ENCODE measurements around the gene APOM. TPM values are rescaled to one million over a fixed set of nuclear protein-coding genes. Genes with fewer than 3 reads are reported as not detected.

The APOM gene
- total RNA-seq, 1 experiment from 2014 or later, result 2.5 TPM

GRCh38 chr6:31680226-31681134 lies 24.8 kb downstream of the APOM start, which contains the start of gene LY6G5C:
Gene LY6G5C, minus strand, starts transcription at chr6:31681067. Its CDS starts 694 bp downstream, at chr6:31680373.
- peak; percentile 86 for DNase-seq (ENCODE audit: low spot score)
- no peaks in the 10 kb centered on the region for H3K27me3 ChIP-seq (replicated peaks; ENCODE audit: insufficient read depth, low read depth, low read length, poor library complexity)
- H3K4me3 ChIP-seq (ENCODE audit: low read depth, low read length, poor library complexity, severe bottlenecking), result peak within 1 kb of the TSS; percentile 53
- TSS peak; percentile 68 for BruUV-seq (replicated peaks)
- no peaks in the 10 kb centered on the region for H3K4me1 ChIP-seq (ENCODE audit: insufficient read depth, low read length, poor library complexity, severe bottlenecking)
- H3K27ac ChIP-seq (ENCODE audit: low read depth, low read length, poor library complexity, severe bottlenecking), result peak within 1 kb of the TSS; percentile 68
- H3K36me3 ChIP-seq (ENCODE audit: insufficient read depth, low read length, poor library complexity, severe bottlenecking), result no peaks in the 10 kb centered on the region
- ChIA-PET POLR2A (ENCODE audit: low non-redundant PET) (interaction anchor here (0.7 to 1.0 kb wide), 2 partner anchors 23 to 134 kb away, joined by 3 read pairs; partner anchors contain the start of genes ABHD16A and ATP6V1G2), CTCF (interaction anchor here (0.6 kb wide), 2 partner anchors 119 to 774 kb away, joined by 3 to 4 read pairs; no protein-coding TSS in a partner anchor)
- no peaks in the 10 kb centered on the region for H3K9me3 ChIP-seq (ENCODE audit: low read depth, low read length, poor library complexity, severe bottlenecking)
- TF ChIP-seq, protein P1, sequence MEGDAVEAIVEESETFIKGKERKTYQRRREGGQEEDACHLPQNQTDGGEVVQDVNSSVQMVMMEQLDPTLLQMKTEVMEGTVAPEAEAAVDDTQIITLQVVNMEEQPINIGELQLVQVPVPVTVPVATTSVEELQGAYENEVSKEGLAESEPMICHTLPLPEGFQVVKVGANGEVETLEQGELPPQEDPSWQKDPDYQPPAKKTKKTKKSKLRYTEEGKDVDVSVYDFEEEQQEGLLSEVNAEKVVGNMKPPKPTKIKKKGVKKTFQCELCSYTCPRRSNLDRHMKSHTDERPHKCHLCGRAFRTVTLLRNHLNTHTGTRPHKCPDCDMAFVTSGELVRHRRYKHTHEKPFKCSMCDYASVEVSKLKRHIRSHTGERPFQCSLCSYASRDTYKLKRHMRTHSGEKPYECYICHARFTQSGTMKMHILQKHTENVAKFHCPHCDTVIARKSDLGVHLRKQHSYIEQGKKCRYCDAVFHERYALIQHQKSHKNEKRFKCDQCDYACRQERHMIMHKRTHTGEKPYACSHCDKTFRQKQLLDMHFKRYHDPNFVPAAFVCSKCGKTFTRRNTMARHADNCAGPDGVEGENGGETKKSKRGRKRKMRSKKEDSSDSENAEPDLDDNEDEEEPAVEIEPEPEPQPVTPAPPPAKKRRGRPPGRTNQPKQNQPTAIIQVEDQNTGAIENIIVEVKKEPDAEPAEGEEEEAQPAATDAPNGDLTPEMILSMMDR (conservative IDR thresholded peaks at IDR 0.05; ENCODE audit: low read depth, low read length), result peak; percentile 70
- no peak for TF ChIP-seq EZH2 (IDR thresholded peaks at IDR 0.05; ENCODE audit: borderline replicate concordance, low read depth, low read length, poor library complexity, severe bottlenecking)
- intact Hi-C loops (cut with micrococcal nuclease; ENCODE audit: unreplicated experiment), result loop anchor here (2.0 to 10.0 kb wide), 2 partner anchors 150 to 274 kb away; partner anchors contain the start of genes NELFE and SKIC2

DNA sequence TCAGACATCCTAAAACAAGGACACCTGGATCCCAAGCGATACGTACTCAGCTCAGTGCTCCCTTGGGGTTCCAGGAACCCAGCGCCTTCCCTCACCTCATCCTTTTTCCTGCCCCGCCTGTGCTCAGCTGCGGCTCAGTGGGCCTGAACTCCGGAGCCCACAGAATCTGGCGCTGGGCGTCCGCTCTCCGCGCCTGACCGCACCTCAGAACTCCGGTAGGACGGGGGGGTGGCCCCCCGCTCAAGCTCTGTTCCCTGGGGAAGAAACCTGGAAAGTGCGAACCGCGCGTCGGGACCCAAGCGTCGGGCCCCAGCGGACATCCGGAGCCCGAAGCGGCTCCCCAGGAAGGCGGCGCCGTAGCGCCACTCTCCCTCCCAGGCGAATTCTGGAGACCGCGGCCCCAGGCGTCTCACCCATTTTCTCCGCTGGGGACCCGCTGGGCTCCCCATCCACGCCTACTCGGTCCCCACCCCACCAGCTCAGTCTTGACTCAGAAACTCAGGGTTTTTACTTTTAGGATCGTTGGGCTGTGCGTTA lies 25.5 kb downstream of the APOM start:
- no TSS peak for BruUV-seq (replicated peaks)
- Histone ChIP-seq H3K9me3 (ENCODE audit: low read depth, low read length, poor library complexity, severe bottlenecking) (no peaks in the 10 kb centered on the region), H3K27ac (ENCODE audit: low read depth, low read length, poor library complexity, severe bottlenecking) (peak overlapping the region; percentile 68), H3K27me3 (replicated peaks; ENCODE audit: insufficient read depth, low read depth, low read length, poor library complexity) (no peaks in the 10 kb centered on the region), H3K36me3 (ENCODE audit: insufficient read depth, low read length, poor library complexity, severe bottlenecking) (no peaks in the 10 kb centered on the region), H3K4me1 (ENCODE audit: insufficient read depth, low read length, poor library complexity, severe bottlenecking) (no peaks in the 10 kb centered on the region), H3K4me3 (ENCODE audit: low read depth, low read length, poor library complexity, severe bottlenecking) (peak overlapping the region; percentile 53)
- no peak for TF ChIP-seq EZH2 (IDR thresholded peaks at IDR 0.05; ENCODE audit: borderline replicate concordance, low read depth, low read length, poor library complexity, severe bottlenecking)
- TF ChIP-seq, protein P1 (conservative IDR thresholded peaks at IDR 0.05; ENCODE audit: low read depth, low read length), result no peak
- CTCF ChIA-PET, result interaction anchor here (0.5 to 0.6 kb wide), 3 partner anchors 30 to 775 kb away, joined by 3 to 4 read pairs (median 3); no protein-coding TSS in a partner anchor
- intact Hi-C loops (cut with micrococcal nuclease; ENCODE audit: unreplicated experiment), result loop anchor here (2.0 to 10.0 kb wide), 2 partner anchors 150 to 274 kb away; partner anchors contain the start of genes NELFE and SKIC2
- DNase-seq (ENCODE audit: low spot score), result peak; percentile 75
- POLR2A ChIA-PET (ENCODE audit: low non-redundant PET), result interaction anchor here (0.7 to 1.0 kb wide), 2 partner anchors 22 to 135 kb away, joined by 3 read pairs; partner anchors contain the start of genes ABHD16A and ATP6V1G2

DNA sequence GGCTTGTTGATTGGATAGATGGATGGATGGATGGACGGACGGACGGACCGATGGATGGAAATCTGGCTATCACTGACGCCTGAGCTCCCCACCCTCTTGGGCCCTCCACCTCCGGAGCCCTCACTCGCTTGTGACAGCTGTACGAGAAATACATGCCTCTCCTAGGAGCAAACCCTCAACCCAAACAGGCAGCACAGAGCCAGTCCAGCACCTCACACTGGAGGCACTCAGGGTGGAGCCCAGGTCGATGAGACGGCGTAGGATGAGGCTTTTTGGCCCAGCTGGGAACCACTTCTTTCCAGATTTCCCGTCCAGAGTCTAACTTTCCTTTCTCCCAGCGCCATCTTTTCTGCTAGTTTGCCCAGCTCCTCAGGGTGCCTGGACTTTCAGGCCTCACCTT lies 27.9 kb downstream of the APOM start:
- TF ChIP-seq EZH2 (IDR thresholded peaks at IDR 0.05; ENCODE audit: borderline replicate concordance, low read depth, low read length, poor library complexity, severe bottlenecking), result no peak
- TF ChIP-seq, protein P1 (conservative IDR thresholded peaks at IDR 0.05; ENCODE audit: low read depth, low read length), result no peak
- POLR2A ChIA-PET (ENCODE audit: low non-redundant PET), result no interaction called here
- H3K4me3 ChIP-seq (ENCODE audit: low read depth, low read length, poor library complexity, severe bottlenecking), result no peak overlapping the region
- no TSS peak for BruUV-seq (replicated peaks)
- H3K9me3 ChIP-seq (ENCODE audit: low read depth, low read length, poor library complexity, severe bottlenecking), result no peaks in the 10 kb centered on the region
- no peak overlapping the region for H3K27ac ChIP-seq (ENCODE audit: low read depth, low read length, poor library complexity, severe bottlenecking)
- no peak for DNase-seq (ENCODE audit: low spot score)
- CTCF ChIA-PET, result no interaction called here
- H3K27me3 ChIP-seq (replicated peaks; ENCODE audit: insufficient read depth, low read depth, low read length, poor library complexity), result no peaks in the 10 kb centered on the region
- intact Hi-C loops (cut with micrococcal nuclease; ENCODE audit: unreplicated experiment), result loop anchor here (10.0 kb wide), 1 partner anchor 271 kb away; the partner anchor contains the start of genes NELFE and SKIC2
- no peaks in the 10 kb centered on the region for H3K4me1 ChIP-seq (ENCODE audit: insufficient read depth, low read length, poor library complexity, severe bottlenecking)
- peaks cover 13% of the 10 kb centered on the region for H3K36me3 ChIP-seq (ENCODE audit: insufficient read depth, low read length, poor library complexity, severe bottlenecking)

Data from A673 (cell line).